Activated T-cell treated with anti-CD3 and anti-CD28 coated beads, Interleukin-2, amount 50 U/mL, for 48 hours (primary cell): ENCODE measurements around the gene CAMTA1.
"Not testable (repeated sequence)": the region's sequence is repeated elsewhere in the genome, so short reads cannot be mapped to it uniquely, and the experiment has no call there.

Experiments
- DNase-seq, 2 experiments: peaks; one replicate each; pipeline ENCODE4 v3.0.0-alpha.2; 2020

CAMTA1 gene

GRCh38 chr1:7588457-7588827 lies 803.2 kb downstream of the CAMTA1 start:
- no peak for DNase-seq

GRCh38 chr1:7589080-7589735 lies 804.0 kb downstream of the CAMTA1 start:
- DNase-seq = no peak

DNA sequence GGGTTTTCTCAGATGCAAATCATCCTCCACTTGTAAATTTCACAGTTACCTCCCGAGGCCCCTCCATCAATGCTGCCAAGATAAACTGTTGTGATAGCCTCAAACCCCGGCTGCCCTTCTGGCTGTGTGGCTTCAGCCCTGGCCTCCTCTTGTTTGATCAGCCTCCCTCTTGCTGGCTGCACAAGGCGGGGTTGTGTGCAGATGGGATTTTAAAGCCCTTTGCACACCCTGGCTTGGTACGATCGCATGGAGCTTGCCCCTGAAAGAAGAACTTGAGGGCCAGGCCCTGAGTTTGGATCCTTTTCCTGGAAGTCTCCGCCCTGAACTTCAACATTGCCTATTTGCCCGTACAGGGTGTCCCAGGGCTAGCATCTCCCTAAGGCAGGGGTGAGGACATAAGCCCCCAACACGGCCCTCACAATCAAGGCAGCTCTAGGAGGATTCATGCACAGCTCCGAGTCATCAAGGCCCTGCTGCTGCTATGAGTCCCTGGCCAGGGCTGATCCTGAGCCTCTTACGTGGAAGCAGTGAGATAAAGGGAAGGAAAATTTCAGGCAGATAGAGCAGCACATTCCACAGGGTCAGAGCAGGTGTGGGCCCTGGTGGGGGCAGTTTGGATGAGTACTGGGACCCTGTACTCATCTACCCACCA lies 804.6 kb downstream of the CAMTA1 start:
- no peak for DNase-seq

DNA sequence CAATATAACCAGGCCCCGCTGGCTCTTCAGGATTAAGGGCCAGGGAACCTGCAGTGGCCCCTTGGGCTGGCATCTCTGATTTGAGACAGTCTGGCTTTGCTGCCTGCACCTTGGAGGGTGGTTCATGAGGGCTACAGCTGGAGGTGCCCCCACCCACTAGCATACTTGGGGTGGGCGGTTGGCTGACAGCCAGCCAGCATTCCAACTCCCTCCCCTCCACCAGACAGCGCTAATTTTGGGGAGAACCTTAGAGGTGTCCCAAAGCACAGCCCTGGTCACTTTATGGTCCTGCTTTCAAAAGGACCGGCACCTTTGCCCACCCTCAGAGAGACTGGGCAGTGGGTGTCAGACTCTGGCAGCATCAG lies 805.2 kb downstream of the CAMTA1 start:
- no peak for DNase-seq

DNA sequence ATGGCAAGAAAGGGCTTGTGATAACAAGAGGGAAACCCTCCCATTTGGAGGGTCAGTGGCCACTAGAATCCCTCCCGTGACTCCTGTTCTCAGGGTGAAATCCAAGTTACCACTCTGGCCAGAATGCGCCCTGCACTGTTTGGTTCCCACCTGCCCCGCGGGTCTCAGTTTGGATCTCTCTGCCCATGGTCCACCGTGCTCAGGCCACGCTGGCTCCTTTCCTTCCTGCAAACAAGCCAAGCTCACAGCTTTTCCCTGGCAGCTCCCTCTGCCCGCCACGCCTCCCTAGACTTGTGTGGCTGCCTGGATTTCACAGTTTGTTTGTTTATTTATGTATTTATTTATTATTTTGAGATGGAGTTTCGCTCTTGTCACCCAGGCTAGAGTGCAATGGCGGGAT lies 806.3 kb downstream of the CAMTA1 start:
- no peak for DNase-seq

DNA sequence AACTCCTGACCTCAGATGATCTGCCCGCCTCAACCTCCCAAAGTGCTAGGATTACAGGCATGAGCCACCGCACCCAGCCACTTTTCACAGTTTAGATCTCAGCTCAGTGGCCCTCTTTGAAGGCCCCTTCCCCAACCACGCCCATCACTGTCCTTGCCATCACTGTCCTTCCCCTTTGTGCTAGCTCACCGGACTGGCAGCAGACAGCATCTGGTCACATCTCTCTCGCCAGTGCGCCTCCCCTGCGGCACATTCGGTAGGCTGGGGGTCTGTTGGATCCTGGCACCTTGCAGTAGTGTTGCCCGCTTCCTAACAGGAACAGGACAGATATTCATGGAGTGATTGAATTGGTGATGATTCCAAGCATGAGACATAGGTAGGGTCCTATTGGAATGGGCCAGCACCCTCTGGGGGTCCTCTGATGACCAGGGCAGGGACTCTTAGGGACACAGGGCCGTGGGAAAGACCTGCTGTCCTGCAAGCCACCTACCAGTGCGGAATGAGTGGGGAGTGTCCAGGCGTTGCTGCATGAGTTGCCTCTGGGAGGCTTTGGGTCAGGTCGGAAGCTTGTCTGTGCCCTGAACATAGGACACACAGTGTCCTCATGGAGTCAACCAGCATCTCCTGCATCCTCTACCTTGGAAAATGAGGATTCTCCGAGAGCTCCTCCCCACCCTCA lies 807.0 kb downstream of the CAMTA1 start:
- no peak for DNase-seq

DNA sequence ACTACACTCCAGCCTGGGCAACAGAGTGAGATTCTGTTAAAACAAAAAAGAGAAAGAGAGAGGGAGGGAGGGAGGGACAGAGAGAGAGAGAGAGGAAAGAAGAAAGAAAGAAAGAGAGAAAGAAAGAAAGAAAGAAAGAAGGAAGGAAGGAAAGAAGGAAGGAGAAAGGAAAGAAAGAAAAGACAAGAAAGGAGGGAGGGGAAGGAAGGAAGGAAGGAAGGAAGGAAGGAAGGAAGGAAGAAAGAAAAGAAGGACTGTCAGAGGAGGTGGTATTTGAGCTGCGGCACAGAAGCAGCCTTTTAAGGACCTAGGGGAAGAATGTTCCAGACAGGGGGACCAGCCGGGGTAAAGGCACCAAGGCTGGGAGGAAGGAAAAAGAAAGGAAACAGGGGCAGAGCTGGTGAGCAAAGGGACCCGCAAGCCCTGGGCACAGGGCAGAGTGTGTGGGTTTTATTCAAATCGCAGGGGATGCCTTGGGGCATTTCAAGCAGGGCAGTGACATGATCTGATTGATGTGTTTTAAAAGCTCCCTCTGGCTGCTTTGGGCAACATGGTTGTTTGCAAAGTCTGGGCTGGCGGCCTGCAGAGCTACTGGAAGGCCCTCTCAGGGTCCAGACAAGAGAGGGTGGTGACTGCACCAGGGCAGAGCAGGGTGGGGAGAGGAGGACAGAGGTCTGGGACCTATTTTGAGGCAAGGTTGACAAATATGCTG lies 808.9 kb downstream of the CAMTA1 start:
- DNase-seq = no peak

DNA sequence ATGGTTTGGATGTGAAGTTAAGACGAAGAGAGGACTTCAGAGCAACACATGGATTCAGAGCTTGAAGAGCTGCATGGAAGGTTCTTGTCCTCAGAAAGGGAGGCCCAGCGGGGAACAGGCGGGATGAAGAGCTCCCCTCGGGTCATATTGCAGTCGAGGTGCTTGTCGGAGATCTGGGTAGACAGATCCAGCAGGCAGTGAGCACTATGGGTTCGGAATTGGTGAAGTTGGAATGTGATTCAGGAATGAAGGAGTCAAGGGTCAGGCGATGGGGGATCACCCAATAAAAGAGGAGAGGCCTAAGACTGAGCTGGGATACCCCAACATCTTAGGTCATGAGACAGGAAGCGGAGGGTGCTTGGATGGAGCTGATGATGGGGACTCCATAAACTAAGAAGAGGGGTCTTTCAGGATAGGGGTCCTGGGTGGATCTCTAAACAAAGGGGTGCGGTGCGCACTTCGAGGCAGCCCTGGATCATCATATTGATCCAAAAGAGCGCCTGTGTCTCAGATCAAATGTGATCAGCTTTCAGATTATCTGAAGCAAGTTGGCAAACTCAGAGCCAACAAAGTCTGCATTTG lies 809.6 kb downstream of the CAMTA1 start:
- no peak for DNase-seq

- DNase-seq = no peak
Measured at GRCh38 chr1:7595336-7595735, 810.1 kb downstream of the CAMTA1 start.

DNA sequence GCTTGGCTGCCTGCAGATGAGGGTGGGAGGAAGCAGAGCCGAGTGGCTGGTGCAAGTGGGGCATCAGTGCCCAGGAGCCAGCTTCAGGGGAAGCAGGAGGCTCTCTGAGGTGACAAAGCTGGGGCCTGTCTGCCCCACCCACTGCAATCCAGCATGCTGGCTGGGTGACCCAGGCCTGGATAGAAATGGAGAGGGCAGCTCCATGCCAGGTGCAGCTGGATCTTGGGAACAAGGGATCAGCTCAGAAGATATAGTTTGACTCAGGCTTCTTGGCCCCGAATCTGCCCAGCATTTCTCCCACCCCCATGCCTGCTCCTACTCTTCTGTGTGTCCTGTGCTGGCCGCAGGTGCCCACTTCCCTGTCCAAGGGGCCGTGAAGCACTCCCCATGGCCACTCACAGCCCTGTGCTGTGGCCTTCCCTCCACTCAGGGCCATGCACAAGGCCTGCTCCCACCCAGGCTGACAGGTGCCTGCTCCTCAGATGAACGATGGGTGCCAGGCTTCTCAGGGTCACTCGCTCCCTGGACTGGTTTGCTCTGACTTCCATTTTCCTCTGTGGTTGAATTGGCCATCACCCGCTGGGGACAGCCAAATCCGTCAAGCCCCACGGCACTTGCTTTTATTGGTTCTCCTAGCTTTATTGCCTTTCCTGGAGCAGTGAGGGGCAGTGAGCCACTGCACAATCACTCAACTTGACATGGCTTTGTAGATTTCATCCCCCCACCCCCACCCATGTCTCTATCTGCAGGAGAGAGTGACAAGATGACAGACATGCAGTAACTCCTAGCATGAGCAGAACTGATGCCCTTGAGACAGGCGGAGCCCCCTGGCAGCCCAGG lies 811.1 kb downstream of the CAMTA1 start:
- no peak for DNase-seq

- DNase-seq = not testable (repeated sequence)
Measured at GRCh38 chr1:7598058-7598457, 812.8 kb downstream of the CAMTA1 start.

DNA sequence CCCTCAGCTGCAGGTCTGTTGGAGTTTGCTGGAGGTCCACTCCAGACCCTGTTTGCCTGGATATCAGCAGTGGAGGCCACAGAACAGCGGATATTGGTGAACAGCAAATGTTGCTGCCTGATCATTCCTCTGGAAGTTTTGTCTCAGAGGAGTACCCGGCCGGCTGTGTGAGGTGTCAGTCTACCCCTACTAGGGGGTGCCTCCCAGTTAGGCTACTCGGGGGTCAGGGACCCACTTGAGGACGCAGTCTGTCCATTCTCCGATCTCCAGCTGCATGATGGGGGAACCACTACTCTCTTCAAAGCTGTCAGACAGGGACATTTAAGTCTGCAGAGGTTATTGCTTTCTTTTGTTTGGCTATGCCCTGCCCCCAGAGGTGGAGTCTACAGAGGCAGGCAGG lies 819.7 kb downstream of the CAMTA1 start:
- DNase-seq = not testable (repeated sequence)

GRCh38 chr1:7606096-7606495 lies 820.8 kb downstream of the CAMTA1 start:
- no peak for DNase-seq

- DNase-seq = no peak
Measured at GRCh38 chr1:7607097-7607496, 821.8 kb downstream of the CAMTA1 start.

DNA sequence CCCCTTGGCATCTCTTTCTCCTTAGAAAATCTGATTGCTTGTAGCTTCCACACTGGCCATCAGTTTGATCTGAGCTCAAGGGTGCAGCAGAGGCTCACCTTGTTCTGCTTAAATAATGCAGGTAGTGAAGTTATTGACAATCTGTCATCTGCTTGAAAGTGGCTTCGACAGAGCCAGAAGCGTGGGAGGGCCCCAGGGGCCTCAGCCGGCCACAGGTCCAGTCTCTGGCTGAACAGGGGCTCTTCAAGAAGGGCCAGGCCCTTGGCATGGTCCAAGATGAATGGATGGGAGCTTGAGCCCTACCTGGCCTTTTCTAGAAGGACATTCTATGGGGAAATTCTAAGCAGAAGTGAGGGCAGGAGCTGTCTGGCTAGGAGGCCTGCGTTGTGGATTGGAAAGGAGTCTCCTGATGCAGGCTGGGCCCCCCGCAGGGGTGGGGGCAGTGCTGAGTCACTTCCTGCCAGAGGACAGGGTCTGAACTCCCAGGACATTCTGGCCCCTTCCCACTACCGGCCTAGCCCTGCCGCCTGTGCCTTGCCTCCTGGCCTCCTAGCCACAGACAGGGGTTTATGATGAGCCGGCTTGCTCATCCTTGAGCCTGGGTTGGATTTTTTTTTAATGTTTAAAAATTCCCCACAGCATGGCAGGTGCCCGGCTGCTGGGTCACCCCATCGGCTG lies 823.5 kb downstream of the CAMTA1 start:
- DNase-seq = no peak

DNA sequence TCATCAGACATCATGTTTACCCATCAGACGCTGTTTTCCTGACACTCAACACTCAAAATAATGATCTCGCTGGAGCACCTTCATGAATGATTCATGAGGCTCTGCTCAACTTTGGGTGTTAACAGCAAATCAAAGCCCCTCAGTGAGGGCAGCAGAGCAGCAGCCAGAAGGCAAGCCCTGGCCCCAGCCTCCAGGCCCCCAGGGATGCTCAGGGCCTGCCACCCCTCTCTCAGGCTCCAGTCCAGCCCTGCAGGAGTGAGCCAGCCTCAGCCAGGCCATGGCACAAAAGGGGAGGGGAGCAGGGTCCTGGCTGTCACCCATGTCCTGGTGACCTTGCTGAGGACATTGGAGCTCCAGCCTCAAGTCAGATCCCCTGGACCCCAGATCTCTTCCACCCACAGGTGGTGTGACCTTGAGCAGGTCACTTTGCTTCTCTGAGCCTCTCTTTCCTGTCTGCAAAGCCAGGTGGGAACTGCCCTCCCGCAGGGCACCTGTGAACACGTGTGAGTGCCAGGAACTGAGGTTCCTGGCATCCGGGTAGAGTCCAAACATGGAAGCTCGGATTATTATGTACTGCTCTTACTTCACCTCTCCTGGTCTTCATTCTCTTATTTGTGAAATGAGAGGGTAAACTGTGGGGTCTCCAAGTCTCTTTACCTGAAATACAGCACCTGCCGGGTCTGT lies 824.2 kb downstream of the CAMTA1 start:
- DNase-seq = no peak

DNA sequence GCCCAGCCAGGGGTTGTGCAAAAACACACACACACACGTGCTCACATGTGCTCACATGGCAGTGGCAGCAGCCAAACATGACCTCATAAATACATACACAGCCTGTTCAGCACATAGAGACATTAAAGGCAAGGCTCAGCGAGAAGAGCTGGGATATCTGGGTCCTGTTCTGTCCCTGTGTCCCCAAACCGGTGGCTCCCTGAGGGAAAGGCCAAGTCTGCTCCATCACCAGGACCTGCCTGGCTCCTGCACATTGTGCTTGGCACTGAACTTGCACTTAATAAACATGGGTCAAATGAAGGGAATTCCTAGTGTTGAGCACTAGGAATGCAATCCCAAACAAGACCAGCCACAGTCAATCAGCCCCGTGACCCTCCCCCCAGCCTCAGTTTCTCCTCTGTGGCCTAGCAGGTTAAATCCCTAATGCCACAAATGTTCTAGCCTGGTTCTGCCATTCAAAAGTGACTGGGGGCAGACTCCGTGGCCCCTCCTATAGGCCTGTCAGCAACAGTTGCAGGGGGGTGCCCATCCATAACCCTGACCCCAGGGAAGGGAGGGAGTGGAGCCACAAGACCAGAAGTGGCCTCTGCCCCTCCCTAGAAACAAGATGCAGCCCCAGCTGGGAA lies 825.0 kb downstream of the CAMTA1 start:
- no peak for DNase-seq

DNA sequence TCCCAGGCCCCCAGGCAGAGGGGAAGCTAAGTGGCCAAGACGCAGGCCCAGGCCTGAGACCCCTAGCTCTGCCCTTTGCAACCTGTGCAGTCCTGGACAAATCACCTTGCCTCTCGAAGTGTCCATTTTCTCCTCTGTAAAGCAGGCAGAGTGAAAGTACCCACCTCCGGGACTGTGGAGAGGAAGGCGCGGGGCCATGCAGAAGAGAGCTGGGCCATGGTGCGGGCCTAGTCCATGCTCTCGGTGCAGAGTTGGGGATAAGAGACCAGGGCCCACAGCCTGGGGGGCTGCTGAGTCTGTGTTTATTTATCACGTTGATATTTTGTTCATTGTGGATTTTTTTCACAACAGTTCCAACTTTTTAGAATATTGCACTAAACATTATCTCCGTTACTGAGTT lies 825.7 kb downstream of the CAMTA1 start:
- no peak for DNase-seq

- DNase-seq = no peak
Measured at GRCh38 chr1:7611421-7612010, 826.3 kb downstream of the CAMTA1 start.

GRCh38 chr1:7613106-7613850 lies 828.0 kb downstream of the CAMTA1 start:
- no peak for DNase-seq
